Immature natural killer cell (primary cell): ENCODE data around the gene CEBPZ. TPM values are rescaled to one million over a fixed set of nuclear protein-coding genes. Genes with fewer than 3 reads are reported as not detected.
"Not testable (repeated sequence)": the region's sequence is repeated elsewhere in the genome, so short reads cannot be mapped to it uniquely, and the experiment has no call there.

Experiments
- DNase-seq, 3 donors: peaks; one replicate each; pipeline ENCODE4 v3.0.0; 2022; ENCODE audit warnings: mixed read lengths in 1 of 3
- H3K27ac Mint-ChIP-seq, 6 donors: one replicate each; pipeline ENCODE4 v1.8.0; 2020; ENCODE audit warnings: mixed read lengths in 6 of 6, mild to moderate bottlenecking in 5 of 6, inconsistent platforms in 4 of 6, moderate library complexity in 3 of 6
- H3K27me3 Mint-ChIP-seq, 3 donors: one replicate each; pipeline ENCODE4 v1.8.0; 2020 to 2021; ENCODE audit warnings: low read depth in 3 of 3, mild to moderate bottlenecking in 3 of 3, mixed read lengths in 3 of 3, moderate library complexity in 3 of 3, inconsistent platforms in 1 of 3
- H3K36me3 Mint-ChIP-seq, 3 donors: one replicate each; pipeline ENCODE4 v1.8.0; 2020; ENCODE audit warnings: mixed read lengths in 3 of 3, inconsistent platforms in 2 of 3, mild to moderate bottlenecking in 2 of 3
- H3K4me1 Mint-ChIP-seq, 2 donors: one replicate each; pipeline ENCODE4 v1.8.0; 2020; ENCODE audit warnings: inconsistent platforms in 2 of 2, mild to moderate bottlenecking in 2 of 2, mixed read lengths in 2 of 2, moderate library complexity in 1 of 2
- H3K4me3 Mint-ChIP-seq, 5 donors: one replicate each; pipeline ENCODE4 v1.8.0; 2020; ENCODE audit warnings: mild to moderate bottlenecking in 5 of 5, mixed read lengths in 5 of 5, inconsistent platforms in 3 of 5, moderate library complexity in 3 of 5
- H3K9me3 Mint-ChIP-seq, 6 donors: one replicate each; pipeline ENCODE4 v1.8.0; 2020; ENCODE audit warnings: mild to moderate bottlenecking in 6 of 6, mixed read lengths in 6 of 6, inconsistent platforms in 4 of 6, moderate library complexity in 3 of 6
- polyA plus RNA-seq, 3 donors: library from polyadenylated mRNA; unstranded; fragments of 300-500 nt; fragmentation: Illumina TruSeq; gene quantifications; one replicate each; pipeline ENCODE4 v1.2.3, GENCODE V29; 2021

Gene CEBPZ
- polyA plus RNA-seq, 3 donors from 2014 or later: 16.2 to 28.9 (median 24.9) TPM

GRCh38 chr2:37205071-37205661 lies 26.2 kb downstream of the CEBPZ start:
- H3K27ac Mint-ChIP-seq: peak overlapping the region in 1 of 6 donors; percentile 48
- H3K36me3 Mint-ChIP-seq: peaks cover 55 to 76% (median 72%) of the 10 kb centered on the region in 3 donors
- H3K9me3 Mint-ChIP-seq: peaks cover 0 to 15% (median 8%) of the 10 kb centered on the region in 6 donors
- H3K4me3 Mint-ChIP-seq, DNase-seq, H3K27me3 Mint-ChIP-seq: not testable (repeated sequence)
- H3K4me1 Mint-ChIP-seq: peaks cover 16 to 76% of the 10 kb centered on the region in 2 donors

GRCh38 chr2:37203708-37204107 lies 27.7 kb downstream of the CEBPZ start:
- Mint-ChIP-seq H3K4me3 (no peak overlapping the region), H3K27me3 (peaks cover 0 to 3% (median 1%) of the 10 kb centered on the region in 3 donors), H3K36me3 (peaks cover 41 to 66% (median 58%) of the 10 kb centered on the region in 3 donors), H3K27ac (peak overlapping the region in 4 of 6 donors; percentile 17 to 82 (median 26)), H3K4me1 (peaks cover 19 to 81% of the 10 kb centered on the region in 2 donors), H3K9me3 (peaks cover 0 to 12% (median 8%) of the 10 kb centered on the region in 6 donors)
- no peak for DNase-seq

- peak overlapping the region; percentile 40 to 67 (median 62) for H3K4me3 Mint-ChIP-seq
- H3K4me1 Mint-ChIP-seq: peaks cover 29 to 81% of the 10 kb centered on the region in 2 donors
- H3K9me3 Mint-ChIP-seq: peaks cover 0 to 3% (median 0%) of the 10 kb centered on the region in 6 donors
- H3K27ac Mint-ChIP-seq: peak overlapping the region; percentile 47 to 87 (median 84)
- DNase-seq: peak; percentile 39 to 52 (median 52)
- H3K36me3 Mint-ChIP-seq: peaks cover 21 to 47% (median 38%) of the 10 kb centered on the region in 3 donors
- peaks cover 0 to 1% (median under 1%) of the 10 kb centered on the region in 3 donors for H3K27me3 Mint-ChIP-seq
Measured at GRCh38 chr2:37201766-37202165, 29.6 kb downstream of the CEBPZ start.

- peaks cover 30 to 83% of the 10 kb centered on the region in 2 donors for H3K4me1 Mint-ChIP-seq
- peaks cover 0 to 3% (median 0%) of the 10 kb centered on the region in 6 donors for H3K9me3 Mint-ChIP-seq
- no peak for DNase-seq
- H3K36me3 Mint-ChIP-seq: peaks cover 18 to 43% (median 33%) of the 10 kb centered on the region in 3 donors
- H3K4me3 Mint-ChIP-seq: no peak overlapping the region
- H3K27me3 Mint-ChIP-seq: peaks cover 3 to 5% (median 4%) of the 10 kb centered on the region in 3 donors
- H3K27ac Mint-ChIP-seq: peak overlapping the region; percentile 40 to 86 (median 66)
Measured at GRCh38 chr2:37201208-37201607, 30.2 kb downstream of the CEBPZ start.

GRCh38 chr2:37198681-37199065 lies 32.7 kb downstream of the CEBPZ start:
- Mint-ChIP-seq H3K4me1 (peaks cover 32 to 70% of the 10 kb centered on the region in 2 donors), H3K27me3 (peaks cover 5 to 7% (median 6%) of the 10 kb centered on the region in 3 donors), H3K27ac (peak overlapping the region in 1 of 6 donors; percentile 24), H3K4me3 (peak overlapping the region in 2 of 5 donors; percentile 27 to 42), H3K9me3 (peaks cover 0 to 2% (median 0%) of the 10 kb centered on the region in 6 donors), H3K36me3 (peaks cover 3 to 18% (median 8%) of the 10 kb centered on the region in 3 donors)
- no peak for DNase-seq

GRCh38 chr2:37196320-37197195 lies 34.8 kb downstream of the CEBPZ start, which contains the start of gene CEBPZOS:
Gene CEBPZOS, plus strand, starts transcription at chr2:37196496. Its CDS starts 3,209 bp downstream, at chr2:37199705.
- H3K4me3 Mint-ChIP-seq: peak within 1 kb of the TSS; percentile 96 to 100 (median 98)
- peaks cover 0 to 2% (median 0%) of the 10 kb centered on the region in 6 donors for H3K9me3 Mint-ChIP-seq
- peaks cover 5 to 6% (median 6%) of the 10 kb centered on the region in 3 donors for H3K27me3 Mint-ChIP-seq
- peaks cover 24 to 50% of the 10 kb centered on the region in 2 donors for H3K4me1 Mint-ChIP-seq
- peaks cover 0 to 5% (median 0%) of the 10 kb centered on the region in 3 donors for H3K36me3 Mint-ChIP-seq
- DNase-seq: peak; percentile 86 to 91 (median 89)
- H3K27ac Mint-ChIP-seq: peak within 1 kb of the TSS; percentile 91 to 100 (median 99)

- not testable (repeated sequence) for H3K9me3 Mint-ChIP-seq
- H3K27ac Mint-ChIP-seq: peak overlapping the region; percentile 91 to 100 (median 99)
Measured at GRCh38 chr2:37195862-37196319, 35.5 kb downstream of the CEBPZ start.

GRCh38 chr2:37192551-37192950 lies 38.8 kb downstream of the CEBPZ start:
- Mint-ChIP-seq H3K9me3 (peaks cover 0 to 2% (median 0%) of the 10 kb centered on the region in 6 donors), H3K27me3 (peaks cover 5 to 10% (median 6%) of the 10 kb centered on the region in 3 donors), H3K4me1 (peaks cover 14 to 16% of the 10 kb centered on the region in 2 donors), H3K4me3 (no peak overlapping the region), H3K36me3 (no peaks in the 10 kb centered on the region), H3K27ac (no peak overlapping the region)
- no peak for DNase-seq

More at GRCh38 chr2:37195862-37196319, 35.5 kb downstream of the CEBPZ start:
- Mint-ChIP-seq H3K4me1 (peaks cover 24 to 43% of the 10 kb centered on the region in 2 donors), H3K4me3 (peak overlapping the region; percentile 96 to 100 (median 98))
- not testable (repeated sequence) for H3K27me3 Mint-ChIP-seq, H3K36me3 Mint-ChIP-seq, DNase-seq

- Mint-ChIP-seq H3K36me3 (no peaks in the 10 kb centered on the region), H3K27me3 (peaks cover 6 to 10% (median 8%) of the 10 kb centered on the region in 3 donors), H3K4me3 (no peak overlapping the region), H3K9me3 (peaks cover 0 to 2% (median 0%) of the 10 kb centered on the region in 6 donors), H3K27ac (no peak overlapping the region), H3K4me1 (peaks cover 6 to 8% of the 10 kb centered on the region in 2 donors)
- no peak for DNase-seq
Measured at GRCh38 chr2:37191747-37192146, 39.6 kb downstream of the CEBPZ start.

- Mint-ChIP-seq H3K27ac (no peak overlapping the region), H3K4me1 (peaks cover 3 to 4% of the 10 kb centered on the region in 2 donors), H3K27me3 (peaks cover 2 to 7% (median 5%) of the 10 kb centered on the region in 3 donors), H3K36me3 (no peaks in the 10 kb centered on the region), H3K9me3 (peaks cover 0 to under 1% (median 0%) of the 10 kb centered on the region in 6 donors), H3K4me3 (no peak overlapping the region)
- no peak for DNase-seq
Measured at GRCh38 chr2:37191253-37191652, 40.1 kb downstream of the CEBPZ start.

- no peaks in the 10 kb centered on the region for H3K4me1 Mint-ChIP-seq
- H3K4me3 Mint-ChIP-seq: no peak overlapping the region
- H3K27ac Mint-ChIP-seq: no peak overlapping the region
Measured at GRCh38 chr2:37190290-37190689, 41.1 kb downstream of the CEBPZ start.

GRCh38 chr2:37189452-37190153 lies 41.8 kb downstream of the CEBPZ start:
- Mint-ChIP-seq H3K36me3 (no peaks in the 10 kb centered on the region), H3K4me3 (no peak overlapping the region), H3K4me1 (no peaks in the 10 kb centered on the region), H3K27me3 (peaks cover 3 to 6% (median 6%) of the 10 kb centered on the region in 3 donors), H3K9me3 (no peaks in the 10 kb centered on the region), H3K27ac (no peak overlapping the region)
- DNase-seq: no peak

More at GRCh38 chr2:37190290-37190689, 41.1 kb downstream of the CEBPZ start:
- H3K36me3 Mint-ChIP-seq: no peaks in the 10 kb centered on the region
- DNase-seq: no peak
- peaks cover 3 to 6% (median 4%) of the 10 kb centered on the region in 3 donors for H3K27me3 Mint-ChIP-seq
- H3K9me3 Mint-ChIP-seq: no peaks in the 10 kb centered on the region

GRCh38 chr2:37188570-37188969 lies 42.8 kb downstream of the CEBPZ start, which contains the start of gene SULT6B1:
Gene SULT6B1, minus strand, starts transcription at chr2:37188670. Its CDS starts 30 bp downstream, at chr2:37188640.
- Mint-ChIP-seq H3K27me3 (peaks cover 3 to 6% (median 6%) of the 10 kb centered on the region in 3 donors), H3K9me3 (no peaks in the 10 kb centered on the region), H3K4me3 (no peak within 1 kb of the TSS), H3K27ac (peak within 1 kb of the TSS in 1 of 6 donors; percentile 45), H3K36me3 (no peaks in the 10 kb centered on the region), H3K4me1 (no peaks in the 10 kb centered on the region)
- no peak for DNase-seq
